Activated naive CD4-positive, alpha-beta T cell treated with anti-CD3 and anti-CD28 coated beads, Interleukin-2, amount 50 U/mL, for 16 hours (primary cell): ENCODE results near the gene YAF2.

Source experiments
- DNase-seq: peaks from one replicate; pipeline ENCODE4 v3.0.0-alpha.2; 2020

The YAF2 gene

GRCh38 chr12:42141981-42142606 lies 96.0 kb downstream of the YAF2 start:
- no peak for DNase-seq

- DNase-seq, result no peak
Measured at GRCh38 chr12:42140901-42141300, 97.1 kb downstream of the YAF2 start.

- no peak for DNase-seq
Measured at GRCh38 chr12:42135259-42135814, 102.7 kb downstream of the YAF2 start.

GRCh38 chr12:42130672-42131402 lies 107.2 kb downstream of the YAF2 start:
- no peak for DNase-seq

GRCh38 chr12:42129595-42130204 lies 108.3 kb downstream of the YAF2 start:
- no peak for DNase-seq

- no peak for DNase-seq
Measured at GRCh38 chr12:42128888-42129287, 109.2 kb downstream of the YAF2 start.

- DNase-seq, result no peak
Measured at GRCh38 chr12:42128327-42128726, 109.7 kb downstream of the YAF2 start.

- DNase-seq, result no peak
Measured at GRCh38 chr12:42126963-42127362, 111.1 kb downstream of the YAF2 start.

GRCh38 chr12:42125388-42125767 lies 112.7 kb downstream of the YAF2 start:
- DNase-seq, result no peak

GRCh38 chr12:42124764-42125387 lies 113.2 kb downstream of the YAF2 start:
- DNase-seq, result no peak

GRCh38 chr12:42119085-42119633 lies 118.9 kb downstream of the YAF2 start:
- DNase-seq, result no peak

GRCh38 chr12:42118136-42118879 lies 119.7 kb downstream of the YAF2 start:
- DNase-seq, result no peak

- no peak for DNase-seq
Measured at GRCh38 chr12:42109031-42109430, 129.0 kb downstream of the YAF2 start.
